ENCODE measurements around the gene NPHP4. TPM values are rescaled to one million over a fixed set of nuclear protein-coding genes. Genes with fewer than 3 reads are reported as not detected.

NPHP4 gene
- total RNA-seq, 1 donor from 2014 or later: 21.0 TPM

GRCh38 chr1:5995871-5996630 lies 3.8 kb upstream of the NPHP4 start:
- no peaks in the 10 kb centered on the region for H3K27me3 Mint-ChIP-seq
- peaks cover 26% of the 10 kb centered on the region for H3K4me1 Mint-ChIP-seq
- DNase-seq: no peak
- intact Hi-C loops (cut with micrococcal nuclease): loop anchor here (10.0 kb wide), 2 partner anchors 399 to 789 kb away; partner anchors contain the start of genes ACOT7 and CAMTA1
- peak overlapping the region; percentile 20 for H3K27ac Mint-ChIP-seq
- peaks cover 13% of the 10 kb centered on the region for H3K36me3 Mint-ChIP-seq (ENCODE audit: low read depth)
- no peaks in the 10 kb centered on the region for H3K9me3 Mint-ChIP-seq
- H3K4me3 Mint-ChIP-seq: no peak overlapping the region

DNA sequence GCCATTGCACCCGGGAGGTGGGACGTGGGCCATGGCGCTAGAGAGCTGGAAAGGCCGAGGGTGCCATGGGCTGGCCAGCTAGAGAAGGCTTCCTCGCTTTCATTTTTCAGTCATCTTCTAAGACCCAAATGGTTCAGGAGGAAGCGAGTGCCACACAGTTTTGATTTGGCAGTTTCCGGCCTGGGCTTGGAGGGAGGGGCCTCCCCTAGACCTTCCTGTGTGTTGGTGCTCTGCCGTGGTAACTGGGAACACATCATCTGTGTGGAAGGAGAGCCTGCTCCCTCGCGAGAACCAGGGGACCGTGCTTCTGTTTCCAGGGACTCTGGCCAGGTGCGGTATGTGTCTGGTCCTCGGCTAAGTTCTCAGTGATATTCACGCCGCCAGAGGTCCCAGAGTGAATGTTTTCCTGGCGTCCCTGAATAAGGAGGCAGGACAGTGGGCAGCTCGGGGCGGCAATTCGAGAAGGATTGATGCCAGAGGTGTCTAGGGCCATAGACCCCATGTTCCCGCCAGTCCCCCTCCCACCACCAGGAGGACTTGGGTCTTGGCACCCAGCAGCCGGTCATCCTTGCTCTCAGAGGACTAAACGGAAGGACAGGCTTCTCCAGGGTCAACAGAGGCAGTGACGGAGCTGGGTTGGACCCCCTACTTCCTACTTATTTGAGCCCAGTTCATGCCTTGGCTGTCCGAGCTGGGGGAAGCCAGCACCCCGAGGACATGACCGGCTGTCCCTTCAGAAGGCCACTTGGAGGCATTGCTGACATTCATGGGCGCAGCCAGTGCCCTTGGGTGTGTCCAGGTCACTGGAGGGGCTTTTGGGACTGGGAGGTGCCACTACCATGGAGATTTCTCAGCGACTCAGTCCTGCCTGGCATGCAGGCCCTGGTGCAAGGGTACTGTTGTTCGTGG lies 2.7 kb upstream of the NPHP4 start:
- peak overlapping the region; percentile 97 for H3K27ac Mint-ChIP-seq
- DNase-seq: peak; percentile 92
- peaks cover 12% of the 10 kb centered on the region for H3K36me3 Mint-ChIP-seq (ENCODE audit: low read depth)
- intact Hi-C loops (cut with micrococcal nuclease): loop anchor here (5.0 to 10.0 kb wide), 3 partner anchors 202 to 790 kb away; partner anchors contain the start of genes ACOT7, CAMTA1 and RPL22
- H3K4me1 Mint-ChIP-seq: peaks cover 31% of the 10 kb centered on the region
- peak overlapping the region; percentile 99 for H3K4me3 Mint-ChIP-seq
- H3K9me3 Mint-ChIP-seq: no peaks in the 10 kb centered on the region
- no peaks in the 10 kb centered on the region for H3K27me3 Mint-ChIP-seq

DNA sequence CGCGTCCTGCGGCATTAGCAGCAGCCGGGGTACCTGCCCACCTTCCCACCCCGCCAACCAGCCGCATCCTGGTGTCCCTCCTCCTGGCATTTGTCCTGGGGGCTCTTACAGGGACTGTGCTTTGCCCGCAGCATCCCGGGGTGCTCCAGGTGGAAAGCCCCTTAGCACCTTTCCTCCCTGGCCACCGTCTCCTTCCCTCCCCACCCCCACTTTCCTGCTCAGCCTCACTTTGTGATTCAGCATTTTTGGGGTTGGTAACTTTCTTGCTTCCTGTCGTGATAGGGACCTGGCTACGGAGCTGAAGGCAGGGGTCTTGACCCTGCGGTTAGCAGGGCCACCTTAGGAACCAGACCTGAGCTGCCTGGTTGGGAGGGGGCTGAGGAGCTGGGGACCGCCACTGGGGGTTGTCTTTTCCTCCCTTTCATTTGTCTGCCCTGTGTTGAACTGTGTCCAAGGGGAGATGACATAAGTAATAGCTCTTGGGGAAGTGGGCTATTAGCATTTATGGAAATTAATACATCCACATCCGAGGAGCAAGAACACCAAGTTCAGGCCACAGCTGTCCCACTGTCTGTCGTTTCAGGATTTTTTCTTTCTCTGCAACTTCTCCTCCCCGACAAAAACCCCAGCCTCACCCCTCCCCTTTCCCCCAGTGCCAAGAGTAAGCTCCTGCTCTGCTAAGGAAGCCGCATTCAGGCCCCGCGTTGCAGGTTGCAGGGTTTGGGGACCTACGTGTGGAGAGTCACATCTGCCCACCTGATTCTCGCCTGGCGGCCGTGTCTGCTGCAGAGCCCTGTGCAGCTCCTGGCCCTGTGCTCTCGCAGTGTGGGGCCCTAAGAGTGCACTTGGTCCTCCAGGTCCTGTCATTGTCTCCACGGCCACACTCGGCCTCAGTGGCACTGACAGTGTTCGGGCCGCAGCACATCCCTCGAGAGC lies 1.6 kb upstream of the NPHP4 start:
- peak; percentile 79 for DNase-seq
- intact Hi-C loops (cut with micrococcal nuclease): loop anchor here (5.0 to 10.0 kb wide), 3 partner anchors 203 to 791 kb away; partner anchors contain the start of genes ACOT7, CAMTA1 and RPL22
- H3K4me1 Mint-ChIP-seq: peaks cover 31% of the 10 kb centered on the region
- no peaks in the 10 kb centered on the region for H3K9me3 Mint-ChIP-seq
- H3K4me3 Mint-ChIP-seq: peak overlapping the region; percentile 99
- no peaks in the 10 kb centered on the region for H3K27me3 Mint-ChIP-seq
- H3K27ac Mint-ChIP-seq: peak overlapping the region; percentile 97
- H3K36me3 Mint-ChIP-seq (ENCODE audit: low read depth): peaks cover 12% of the 10 kb centered on the region

DNA sequence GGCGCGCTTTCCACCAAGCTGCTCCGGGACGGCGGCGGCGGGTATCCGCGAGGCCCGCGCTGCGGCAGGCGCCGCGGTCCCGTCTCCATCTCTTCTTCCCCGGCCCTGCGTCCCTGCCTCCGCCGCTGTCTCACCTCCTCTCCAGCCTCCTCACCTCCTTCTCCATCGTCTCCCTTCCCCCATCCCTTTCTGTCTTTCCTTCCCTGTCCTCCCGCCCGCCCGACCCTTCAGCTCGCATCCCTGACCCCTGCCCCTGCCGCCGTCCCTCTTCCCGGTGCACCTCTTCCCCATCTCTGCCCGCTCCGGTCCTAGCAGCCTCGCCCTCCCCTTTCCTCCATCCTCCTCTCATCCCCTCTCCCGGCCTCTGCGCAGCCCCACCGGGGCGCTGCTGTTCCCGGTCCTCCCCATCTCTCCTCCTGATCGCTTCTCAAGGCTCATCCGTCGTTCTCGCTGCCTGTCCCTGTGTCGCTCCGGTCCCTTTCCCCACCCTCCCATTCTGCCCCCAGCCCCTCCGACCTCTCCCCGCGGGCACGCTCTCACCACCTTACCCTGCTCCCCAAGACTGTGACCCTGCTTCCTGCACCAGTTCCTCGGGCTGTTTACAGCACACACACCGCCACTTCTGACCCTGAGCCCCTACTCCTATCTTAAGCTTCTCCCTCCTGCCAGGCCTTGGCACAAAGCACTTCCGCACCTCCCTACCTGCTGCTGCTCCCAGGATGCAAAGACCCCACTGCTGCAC lies 760 bp upstream of the NPHP4 start:
- Mint-ChIP-seq H3K4me3 (peak overlapping the region; percentile 99), H3K36me3 (ENCODE audit: low read depth) (peaks cover 12% of the 10 kb centered on the region), H3K9me3 (no peaks in the 10 kb centered on the region), H3K4me1 (peaks cover 29% of the 10 kb centered on the region), H3K27me3 (no peaks in the 10 kb centered on the region), H3K27ac (peak overlapping the region; percentile 97)
- intact Hi-C loops (cut with micrococcal nuclease): loop anchor here (1.0 to 10.0 kb wide), 4 partner anchors 33 to 792 kb away; partner anchors contain the start of genes ACOT7, CAMTA1 and RPL22
- DNase-seq: peak; percentile 73

- no peaks in the 10 kb centered on the region for H3K27me3 Mint-ChIP-seq
- peak; percentile 85 for DNase-seq
- peaks cover 24% of the 10 kb centered on the region for H3K4me1 Mint-ChIP-seq
- peak overlapping the region; percentile 99 for H3K4me3 Mint-ChIP-seq
- peak overlapping the region; percentile 97 for H3K27ac Mint-ChIP-seq
- H3K9me3 Mint-ChIP-seq: no peaks in the 10 kb centered on the region
- H3K36me3 Mint-ChIP-seq (ENCODE audit: low read depth): peaks cover 12% of the 10 kb centered on the region
- intact Hi-C loops (cut with micrococcal nuclease): loop anchor here (1.0 to 10.0 kb wide), 4 partner anchors 35 to 793 kb away; partner anchors contain the start of genes ACOT7, CAMTA1 and RPL22
Observed at GRCh38 chr1:5991381-5992025, 722 bp downstream of the NPHP4 start.

GRCh38 chr1:5990913-5991312 lies 1.3 kb downstream of the NPHP4 start:
- H3K9me3 Mint-ChIP-seq: no peaks in the 10 kb centered on the region
- peaks cover 24% of the 10 kb centered on the region for H3K4me1 Mint-ChIP-seq
- intact Hi-C loops (cut with micrococcal nuclease): loop anchor here (5.0 to 10.0 kb wide), 3 partner anchors 206 to 794 kb away; partner anchors contain the start of genes ACOT7, CAMTA1 and RPL22
- no peak for DNase-seq
- peak overlapping the region; percentile 99 for H3K4me3 Mint-ChIP-seq
- peaks cover 12% of the 10 kb centered on the region for H3K36me3 Mint-ChIP-seq (ENCODE audit: low read depth)
- no peaks in the 10 kb centered on the region for H3K27me3 Mint-ChIP-seq
- H3K27ac Mint-ChIP-seq: peak overlapping the region; percentile 88

DNA sequence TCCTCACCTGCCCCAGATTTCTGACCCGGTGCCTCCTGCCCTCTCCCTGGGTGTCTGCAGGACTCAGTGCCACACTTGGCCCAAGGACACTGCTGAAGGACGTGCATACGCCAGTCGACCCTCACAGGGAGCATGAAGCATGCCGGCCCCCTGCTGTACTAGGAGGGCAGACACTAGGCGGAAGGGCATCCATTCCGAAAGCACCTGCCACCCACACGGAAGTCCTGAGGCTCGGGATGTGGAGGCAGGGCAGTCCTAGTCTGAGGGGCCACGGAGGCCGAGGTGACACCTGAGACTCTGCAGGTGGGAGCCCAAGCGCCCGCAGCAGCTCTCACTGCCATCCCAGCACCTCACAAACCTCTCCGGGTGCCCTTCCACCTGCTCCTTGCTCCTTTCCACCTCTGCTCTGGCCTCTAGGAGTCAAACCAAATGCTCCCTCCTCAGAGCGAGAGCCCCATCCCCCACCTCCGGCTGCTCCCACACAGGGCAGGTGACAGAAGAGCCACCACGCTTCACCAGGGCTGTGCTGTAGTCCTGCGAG lies 2.4 kb downstream of the NPHP4 start:
- intact Hi-C loops (cut with micrococcal nuclease): loop anchor here (5.0 to 10.0 kb wide), 3 partner anchors 208 to 795 kb away; partner anchors contain the start of genes ACOT7, CAMTA1 and RPL22
- H3K4me1 Mint-ChIP-seq: peaks cover 22% of the 10 kb centered on the region
- no peaks in the 10 kb centered on the region for H3K9me3 Mint-ChIP-seq
- H3K27ac Mint-ChIP-seq: peak overlapping the region; percentile 21
- H3K36me3 Mint-ChIP-seq (ENCODE audit: low read depth): peaks cover 15% of the 10 kb centered on the region
- peak overlapping the region; percentile 99 for H3K4me3 Mint-ChIP-seq
- DNase-seq: no peak
- no peaks in the 10 kb centered on the region for H3K27me3 Mint-ChIP-seq

GRCh38 chr1:5989286-5989605 lies 3.0 kb downstream of the NPHP4 start:
- H3K4me3 Mint-ChIP-seq: no peak overlapping the region
- no peak for DNase-seq
- no peak overlapping the region for H3K27ac Mint-ChIP-seq
- H3K4me1 Mint-ChIP-seq: peaks cover 16% of the 10 kb centered on the region
- no peaks in the 10 kb centered on the region for H3K9me3 Mint-ChIP-seq
- H3K27me3 Mint-ChIP-seq: no peaks in the 10 kb centered on the region
- intact Hi-C loops (cut with micrococcal nuclease): no loop called here
- peaks cover 12% of the 10 kb centered on the region for H3K36me3 Mint-ChIP-seq (ENCODE audit: low read depth)

- H3K27ac Mint-ChIP-seq: no peak overlapping the region
- H3K36me3 Mint-ChIP-seq (ENCODE audit: low read depth): peaks cover 14% of the 10 kb centered on the region
- intact Hi-C loops (cut with micrococcal nuclease): no loop called here
- H3K4me3 Mint-ChIP-seq: no peak overlapping the region
- DNase-seq: no peak
- peaks cover 13% of the 10 kb centered on the region for H3K4me1 Mint-ChIP-seq
- no peaks in the 10 kb centered on the region for H3K9me3 Mint-ChIP-seq
- H3K27me3 Mint-ChIP-seq: no peaks in the 10 kb centered on the region
Observed at GRCh38 chr1:5988596-5989285, 3.5 kb downstream of the NPHP4 start.

DNA sequence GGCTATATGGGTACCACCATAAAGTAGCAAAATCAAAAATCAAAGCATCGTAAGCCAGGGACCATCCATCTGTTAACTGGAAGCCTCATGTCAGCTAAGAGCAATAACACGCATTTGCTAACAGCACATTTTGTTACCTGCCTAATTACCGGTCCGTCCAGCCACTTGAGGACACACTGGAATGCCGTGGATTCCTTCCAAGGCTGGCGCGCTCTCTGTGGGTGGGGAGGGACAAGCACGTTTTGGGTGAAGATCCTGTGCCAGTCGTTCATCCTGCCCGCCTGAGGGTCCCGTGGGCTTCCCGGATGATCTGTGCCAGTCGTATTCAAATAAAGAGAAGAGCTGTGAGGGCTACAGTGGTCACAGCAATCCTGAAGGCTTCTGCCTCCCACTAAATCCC lies 6.2 kb downstream of the NPHP4 start:
- H3K4me3 Mint-ChIP-seq: no peak overlapping the region

GRCh38 chr1:5985250-5985649 lies 7.0 kb downstream of the NPHP4 start:
- Mint-ChIP-seq H3K36me3 (ENCODE audit: low read depth) (peaks cover 13% of the 10 kb centered on the region), H3K27me3 (no peaks in the 10 kb centered on the region), H3K27ac (no peak overlapping the region), H3K9me3 (no peaks in the 10 kb centered on the region), H3K4me3 (no peak overlapping the region), H3K4me1 (peaks cover 23% of the 10 kb centered on the region)
- DNase-seq: no peak
- intact Hi-C loops (cut with micrococcal nuclease): no loop called here

More for the DNA sequence above, 6.2 kb downstream of the NPHP4 start:
- DNase-seq: no peak
- no peaks in the 10 kb centered on the region for H3K27me3 Mint-ChIP-seq
- no peaks in the 10 kb centered on the region for H3K9me3 Mint-ChIP-seq
- H3K27ac Mint-ChIP-seq: no peak overlapping the region
- H3K36me3 Mint-ChIP-seq (ENCODE audit: low read depth): peaks cover 12% of the 10 kb centered on the region
- peaks cover 20% of the 10 kb centered on the region for H3K4me1 Mint-ChIP-seq
- intact Hi-C loops (cut with micrococcal nuclease): no loop called here
